HCT116 (cell line): Measurements from ENCODE around the gene TLK1.

ENCODE experiments used
- CEBPB ChIP-seq: IDR thresholded peaks from 2 replicates; pipeline ENCODE4 v1.6.1; 2012; ENCODE audit warnings: low read depth
- ELF1 ChIP-seq: IDR thresholded peaks from 2 replicates; pipeline ENCODE4 v1.6.1; 2012; ENCODE audit warnings: low read depth, borderline replicate concordance
- RAD21 ChIP-seq: IDR thresholded peaks from 2 replicates; pipeline ENCODE4 v1.6.1; 2012; ENCODE audit warnings: low read depth, mild to moderate bottlenecking
- TF ChIP-seq, protein P1 (sequence below), 3 experiments: fragments of 200-600 bp in 1 of 3; sonication (generic) in 1 of 3; IDR thresholded peaks in 2 of 3; conservative IDR thresholded peaks in 1 of 3; 2 replicates each; pipeline ENCODE4 v1.5.1; 2012 to 2017; ENCODE audit warnings: low read depth in 2 of 3, low read length in 2 of 3, antibody characterized with exemption in 1 of 3, borderline replicate concordance in 1 of 3, control low read depth in 1 of 3, mild to moderate bottlenecking in 1 of 3, mixed read lengths in 1 of 3, mixed run types in 1 of 3, moderate library complexity in 1 of 3; ENCODE audit not compliant: insufficient read depth in 1 of 3

DNA sequence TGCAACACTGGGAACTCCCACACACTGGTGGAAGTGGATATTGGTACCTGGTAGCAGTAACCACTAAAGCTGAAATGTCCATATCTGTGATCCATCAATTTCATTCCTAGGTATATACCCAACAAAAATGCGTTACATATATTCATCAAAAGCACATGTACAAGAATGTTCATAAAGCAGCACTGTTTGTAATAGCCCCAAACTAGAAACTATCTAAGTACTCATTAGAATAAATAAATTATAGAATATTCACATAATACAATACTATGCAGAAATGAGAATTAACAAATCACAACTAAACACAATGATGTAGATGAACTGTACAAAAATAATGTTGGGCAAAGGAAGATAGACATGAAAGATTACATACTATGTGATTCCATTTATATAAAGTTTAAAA is 11.1 kb upstream of the TLK1 start:
- TF ChIP-seq, protein P1, sequence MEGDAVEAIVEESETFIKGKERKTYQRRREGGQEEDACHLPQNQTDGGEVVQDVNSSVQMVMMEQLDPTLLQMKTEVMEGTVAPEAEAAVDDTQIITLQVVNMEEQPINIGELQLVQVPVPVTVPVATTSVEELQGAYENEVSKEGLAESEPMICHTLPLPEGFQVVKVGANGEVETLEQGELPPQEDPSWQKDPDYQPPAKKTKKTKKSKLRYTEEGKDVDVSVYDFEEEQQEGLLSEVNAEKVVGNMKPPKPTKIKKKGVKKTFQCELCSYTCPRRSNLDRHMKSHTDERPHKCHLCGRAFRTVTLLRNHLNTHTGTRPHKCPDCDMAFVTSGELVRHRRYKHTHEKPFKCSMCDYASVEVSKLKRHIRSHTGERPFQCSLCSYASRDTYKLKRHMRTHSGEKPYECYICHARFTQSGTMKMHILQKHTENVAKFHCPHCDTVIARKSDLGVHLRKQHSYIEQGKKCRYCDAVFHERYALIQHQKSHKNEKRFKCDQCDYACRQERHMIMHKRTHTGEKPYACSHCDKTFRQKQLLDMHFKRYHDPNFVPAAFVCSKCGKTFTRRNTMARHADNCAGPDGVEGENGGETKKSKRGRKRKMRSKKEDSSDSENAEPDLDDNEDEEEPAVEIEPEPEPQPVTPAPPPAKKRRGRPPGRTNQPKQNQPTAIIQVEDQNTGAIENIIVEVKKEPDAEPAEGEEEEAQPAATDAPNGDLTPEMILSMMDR (IDR thresholded peaks at IDR 0.05 in 2 of 3, conservative IDR thresholded peaks at IDR 0.05 in 1 of 3; ENCODE audit: borderline replicate concordance in 1 of 3, insufficient read depth in 1 of 3, low read depth in 2 of 3, low read length in 2 of 3): no peak
- no peak for TF ChIP-seq ELF1
- no peak for TF ChIP-seq RAD21
- TF ChIP-seq CEBPB: no peak
